Pulmonary artery endothelial cell (primary cell): Measurements from ENCODE around the gene PIK3R2. TPM values are rescaled to one million over a fixed set of nuclear protein-coding genes. Genes with fewer than 3 reads are reported as not detected.
A peak's percentile ranks its signal among the peaks of the same experiment; 100 is the strongest.

Source experiments
- DNase-seq: peaks from one replicate; pipeline ENCODE4 v3.0.0-alpha.2; 2011; ENCODE audit warnings: low read depth, low spot score
- total RNA-seq: library from RNA; depleted of rRNA; stranded (reverse); fragments of >200 nt; gene quantifications from 2 replicates; pipeline ENCODE4 v1.2.3, GENCODE V29; 2014

PIK3R2 gene
- total RNA-seq, 1 donor from 2014 or later, result 2.8 TPM

- DNase-seq, result no peak
These were observed 20.1 kb downstream of the PIK3R2 start for GRCh38 chr19:18173054-18173571.

GRCh38 chr19:18173572-18174288 is 20.8 kb downstream of the PIK3R2 start, which contains the start of gene IFI30:
IFI30 (plus strand) TSS chr19:18173813; CDS start chr19:18173842, 29 bp downstream.
- no peak for DNase-seq

GRCh38 chr19:18174983-18175382 is 22.0 kb downstream of the PIK3R2 start:
- no peak for DNase-seq

- no peak for DNase-seq
These were observed 23.7 kb downstream of the PIK3R2 start for GRCh38 chr19:18176367-18177310.

- no peak for DNase-seq
These were observed 27.0 kb downstream of the PIK3R2 start for GRCh38 chr19:18179957-18180356.

GRCh38 chr19:18183529-18183928 is 30.6 kb downstream of the PIK3R2 start:
- no peak for DNase-seq

GRCh38 chr19:18185538-18185937 is 32.6 kb downstream of the PIK3R2 start:
- no peak for DNase-seq

GRCh38 chr19:18190278-18190677 is 37.3 kb downstream of the PIK3R2 start:
- DNase-seq, result no peak

- DNase-seq, result no peak
These were observed 38.7 kb downstream of the PIK3R2 start for GRCh38 chr19:18191640-18192062.

- peak; percentile 100 for DNase-seq
These were observed 39.9 kb downstream of the PIK3R2 start, which contains the start of gene MPV17L2 for GRCh38 chr19:18192673-18193387. MPV17L2 (plus strand) TSS chr19:18193218; CDS start chr19:18193282, 64 bp downstream.

- no peak for DNase-seq
These were observed 40.6 kb downstream of the PIK3R2 start for GRCh38 chr19:18193388-18194180.

GRCh38 chr19:18194181-18194530 is 41.2 kb downstream of the PIK3R2 start:
- DNase-seq, result no peak

GRCh38 chr19:18194554-18195238 is 41.7 kb downstream of the PIK3R2 start:
- DNase-seq, result no peak

GRCh38 chr19:18196511-18196845 is 43.5 kb downstream of the PIK3R2 start:
- no peak for DNase-seq

- DNase-seq, result no peak
These were observed 44.3 kb downstream of the PIK3R2 start for GRCh38 chr19:18197306-18197705.

GRCh38 chr19:18197941-18198340 is 45.0 kb downstream of the PIK3R2 start:
- DNase-seq, result no peak

- DNase-seq, result no peak
These were observed 45.4 kb downstream of the PIK3R2 start for GRCh38 chr19:18198374-18198773.

GRCh38 chr19:18202397-18202777 is 49.4 kb downstream of the PIK3R2 start:
- DNase-seq, result no peak

GRCh38 chr19:18202778-18203407 is 49.9 kb downstream of the PIK3R2 start:
- no peak for DNase-seq

GRCh38 chr19:18203408-18203862 is 50.5 kb downstream of the PIK3R2 start:
- DNase-seq, result no peak
